Ramos (cell line): ENCODE results near the gene MIAT.

Source experiments
- in situ Hi-C: fragments of 300-500 bp; cut with MboI; formaldehyde crosslinking; loops from one replicate; pipeline ENCODE4 v1.14.3; 2022; ENCODE audit warnings: low sequenced_read_pairs; ENCODE audit not compliant: unreplicated experiment

The MIAT gene

GRCh38 chr22:26631282-26631681 is 26.1 kb upstream of the MIAT start:
- in situ Hi-C loops = no loop called here

GRCh38 chr22:26632422-26633155 is 24.8 kb upstream of the MIAT start:
- in situ Hi-C loops = no loop called here

- in situ Hi-C loops = no loop called here
Measured at GRCh38 chr22:26634189-26634588, 23.2 kb upstream of the MIAT start.

GRCh38 chr22:26635117-26635516 is 22.3 kb upstream of the MIAT start:
- in situ Hi-C loops = no loop called here

GRCh38 chr22:26636296-26636695 is 21.1 kb upstream of the MIAT start:
- in situ Hi-C loops = no loop called here

GRCh38 chr22:26642465-26643417 is 14.6 kb upstream of the MIAT start:
- in situ Hi-C loops = no loop called here

- in situ Hi-C loops = no loop called here
Measured at GRCh38 chr22:26643418-26644100, 13.8 kb upstream of the MIAT start.

GRCh38 chr22:26646158-26646557 is 11.2 kb upstream of the MIAT start:
- in situ Hi-C loops = no loop called here

- in situ Hi-C loops = no loop called here
Measured at GRCh38 chr22:26648011-26648497, 9.3 kb upstream of the MIAT start.

GRCh38 chr22:26648528-26649388 is 8.6 kb upstream of the MIAT start:
- in situ Hi-C loops = no loop called here

GRCh38 chr22:26650722-26651421 is 6.5 kb upstream of the MIAT start:
- in situ Hi-C loops = no loop called here

GRCh38 chr22:26651815-26652214 is 5.6 kb upstream of the MIAT start:
- in situ Hi-C loops = no loop called here

GRCh38 chr22:26658161-26658560 is 773 bp downstream of the MIAT start:
- in situ Hi-C loops = no loop called here

- in situ Hi-C loops = no loop called here
Measured at GRCh38 chr22:26658671-26659478, 1.5 kb downstream of the MIAT start.

- in situ Hi-C loops = no loop called here
Measured at GRCh38 chr22:26660356-26660755, 3.0 kb downstream of the MIAT start.

- in situ Hi-C loops = no loop called here
Measured at GRCh38 chr22:26660961-26661578, 3.7 kb downstream of the MIAT start.

GRCh38 chr22:26662160-26662559 is 4.8 kb downstream of the MIAT start:
- in situ Hi-C loops = no loop called here

- in situ Hi-C loops = no loop called here
Measured at GRCh38 chr22:26663374-26663923, 6.1 kb downstream of the MIAT start.
